ENCODE data around the gene CUX1.
"Not testable (repeated sequence)": the region's sequence is repeated elsewhere in the genome, so short reads cannot be mapped to it uniquely, and the experiment has no call there.

CUX1 gene

DNA sequence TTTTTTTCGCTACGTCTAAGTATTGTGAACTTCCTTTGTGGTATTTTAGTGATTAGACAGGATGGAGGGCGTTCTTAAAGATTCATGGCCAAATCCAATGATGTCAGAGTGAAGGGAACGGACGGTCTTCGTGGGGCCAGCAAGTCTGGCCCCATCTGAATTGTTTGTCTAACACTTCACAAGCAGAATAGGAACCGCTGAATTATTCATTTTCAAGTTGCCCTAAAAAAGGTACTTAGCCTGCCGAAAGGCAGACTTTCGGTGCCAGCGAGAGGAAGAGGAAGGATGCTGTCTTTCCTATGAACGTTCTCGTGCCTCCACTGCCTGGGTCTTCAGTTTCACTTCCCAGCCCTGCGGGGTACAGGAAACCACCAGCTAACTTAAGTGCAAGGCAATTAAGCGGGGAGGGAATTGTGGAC is 323.5 kb downstream of the CUX1 start:
- ATAC-seq, result no peak

DNA sequence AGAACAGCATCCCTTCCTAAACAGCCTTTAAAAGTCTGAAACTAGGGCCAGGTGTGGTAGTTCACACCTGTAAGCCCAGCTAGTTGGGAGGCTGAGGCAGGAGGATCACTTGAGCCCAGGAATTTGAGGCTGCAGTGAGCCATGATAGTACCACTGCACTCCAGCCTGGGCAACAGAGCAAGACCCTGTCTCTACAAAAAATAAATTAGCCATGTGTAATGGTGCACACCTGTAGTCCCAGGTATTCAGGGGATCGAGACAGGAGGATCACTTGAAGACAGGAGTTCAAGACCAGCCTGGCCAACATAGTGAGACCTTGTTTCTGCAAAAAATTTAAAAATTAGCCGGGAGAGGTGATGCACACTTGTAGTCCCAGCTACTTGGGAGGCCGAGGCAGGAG is 325.0 kb downstream of the CUX1 start:
- ATAC-seq, result not testable (repeated sequence)

More for the DNA sequence above, 323.5 kb downstream of the CUX1 start:
- TF ChIP-seq, protein P1, sequence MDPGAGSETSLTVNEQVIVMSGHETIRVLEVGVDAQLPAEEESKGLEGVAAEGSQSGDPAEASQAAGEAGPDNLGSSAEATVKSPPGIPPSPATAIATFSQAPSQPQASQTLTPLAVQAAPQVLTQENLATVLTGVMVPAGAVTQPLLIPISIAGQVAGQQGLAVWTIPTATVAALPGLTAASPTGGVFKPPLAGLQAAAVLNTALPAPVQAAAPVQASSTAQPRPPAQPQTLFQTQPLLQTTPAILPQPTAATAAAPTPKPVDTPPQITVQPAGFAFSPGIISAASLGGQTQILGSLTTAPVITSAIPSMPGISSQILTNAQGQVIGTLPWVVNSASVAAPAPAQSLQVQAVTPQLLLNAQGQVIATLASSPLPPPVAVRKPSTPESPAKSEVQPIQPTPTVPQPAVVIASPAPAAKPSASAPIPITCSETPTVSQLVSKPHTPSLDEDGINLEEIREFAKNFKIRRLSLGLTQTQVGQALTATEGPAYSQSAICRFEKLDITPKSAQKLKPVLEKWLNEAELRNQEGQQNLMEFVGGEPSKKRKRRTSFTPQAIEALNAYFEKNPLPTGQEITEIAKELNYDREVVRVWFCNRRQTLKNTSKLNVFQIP (CRISPR knock-in tag; IDR thresholded peaks at IDR 0.05; ENCODE audit: borderline replicate concordance, low read depth), result no peak
- TF ChIP-seq OSR1 (CRISPR knock-in tag; IDR thresholded peaks at IDR 0.05) (no peak), TOX (CRISPR knock-in tag; IDR thresholded peaks at IDR 0.05; ENCODE audit: borderline replicate concordance) (no peak), SNAI2 (CRISPR knock-in tag; IDR thresholded peaks at IDR 0.05) (no peak), ZFP3 (CRISPR knock-in tag; IDR thresholded peaks at IDR 0.05) (no peak), ZNF565 (CRISPR knock-in tag; conservative IDR thresholded peaks at IDR 0.05; ENCODE audit: low read depth) (no peak), GLIS3 (CRISPR knock-in tag; IDR thresholded peaks at IDR 0.05) (no peak), BACH2 (CRISPR knock-in tag; IDR thresholded peaks at IDR 0.05; ENCODE audit: borderline replicate concordance) (no peak), ZFP30 (CRISPR knock-in tag; IDR thresholded peaks at IDR 0.05) (no peak), ESRRG (CRISPR knock-in tag; IDR thresholded peaks at IDR 0.05) (no peak), PPARA (CRISPR knock-in tag; IDR thresholded peaks at IDR 0.05; ENCODE audit: borderline replicate concordance) (no peak), ISL1 (CRISPR knock-in tag; IDR thresholded peaks at IDR 0.05) (no peak), TCF4 (CRISPR knock-in tag; IDR thresholded peaks at IDR 0.05; ENCODE audit: borderline replicate concordance) (no peak), ZC3H10 (CRISPR knock-in tag; IDR thresholded peaks at IDR 0.05) (no peak)
- TF ChIP-seq, protein P2, sequence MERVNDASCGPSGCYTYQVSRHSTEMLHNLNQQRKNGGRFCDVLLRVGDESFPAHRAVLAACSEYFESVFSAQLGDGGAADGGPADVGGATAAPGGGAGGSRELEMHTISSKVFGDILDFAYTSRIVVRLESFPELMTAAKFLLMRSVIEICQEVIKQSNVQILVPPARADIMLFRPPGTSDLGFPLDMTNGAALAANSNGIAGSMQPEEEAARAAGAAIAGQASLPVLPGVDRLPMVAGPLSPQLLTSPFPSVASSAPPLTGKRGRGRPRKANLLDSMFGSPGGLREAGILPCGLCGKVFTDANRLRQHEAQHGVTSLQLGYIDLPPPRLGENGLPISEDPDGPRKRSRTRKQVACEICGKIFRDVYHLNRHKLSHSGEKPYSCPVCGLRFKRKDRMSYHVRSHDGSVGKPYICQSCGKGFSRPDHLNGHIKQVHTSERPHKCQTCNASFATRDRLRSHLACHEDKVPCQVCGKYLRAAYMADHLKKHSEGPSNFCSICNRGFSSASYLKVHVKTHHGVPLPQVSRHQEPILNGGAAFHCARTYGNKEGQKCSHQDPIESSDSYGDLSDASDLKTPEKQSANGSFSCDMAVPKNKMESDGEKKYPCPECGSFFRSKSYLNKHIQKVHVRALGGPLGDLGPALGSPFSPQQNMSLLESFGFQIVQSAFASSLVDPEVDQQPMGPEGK (CRISPR knock-in tag; IDR thresholded peaks at IDR 0.05; ENCODE audit: borderline replicate concordance), result no peak
- TF ChIP-seq, protein P3, sequence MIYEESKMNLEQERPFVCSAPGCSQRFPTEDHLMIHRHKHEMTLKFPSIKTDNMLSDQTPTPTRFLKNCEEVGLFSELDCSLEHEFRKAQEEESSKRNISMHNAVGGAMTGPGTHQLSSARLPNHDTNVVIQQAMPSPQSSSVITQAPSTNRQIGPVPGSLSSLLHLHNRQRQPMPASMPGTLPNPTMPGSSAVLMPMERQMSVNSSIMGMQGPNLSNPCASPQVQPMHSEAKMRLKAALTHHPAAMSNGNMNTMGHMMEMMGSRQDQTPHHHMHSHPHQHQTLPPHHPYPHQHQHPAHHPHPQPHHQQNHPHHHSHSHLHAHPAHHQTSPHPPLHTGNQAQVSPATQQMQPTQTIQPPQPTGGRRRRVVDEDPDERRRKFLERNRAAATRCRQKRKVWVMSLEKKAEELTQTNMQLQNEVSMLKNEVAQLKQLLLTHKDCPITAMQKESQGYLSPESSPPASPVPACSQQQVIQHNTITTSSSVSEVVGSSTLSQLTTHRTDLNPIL (CRISPR knock-in tag; IDR thresholded peaks at IDR 0.05; ENCODE audit: low read depth), result no peak
- TF ChIP-seq, protein P4, sequence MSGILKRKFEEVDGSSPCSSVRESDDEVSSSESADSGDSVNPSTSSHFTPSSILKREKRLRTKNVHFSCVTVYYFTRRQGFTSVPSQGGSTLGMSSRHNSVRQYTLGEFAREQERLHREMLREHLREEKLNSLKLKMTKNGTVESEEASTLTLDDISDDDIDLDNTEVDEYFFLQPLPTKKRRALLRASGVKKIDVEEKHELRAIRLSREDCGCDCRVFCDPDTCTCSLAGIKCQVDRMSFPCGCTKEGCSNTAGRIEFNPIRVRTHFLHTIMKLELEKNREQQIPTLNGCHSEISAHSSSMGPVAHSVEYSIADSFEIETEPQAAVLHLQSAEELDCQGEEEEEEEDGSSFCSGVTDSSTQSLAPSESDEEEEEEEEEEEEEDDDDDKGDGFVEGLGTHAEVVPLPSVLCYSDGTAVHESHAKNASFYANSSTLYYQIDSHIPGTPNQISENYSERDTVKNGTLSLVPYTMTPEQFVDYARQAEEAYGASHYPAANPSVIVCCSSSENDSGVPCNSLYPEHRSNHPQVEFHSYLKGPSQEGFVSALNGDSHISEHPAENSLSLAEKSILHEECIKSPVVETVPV (CRISPR knock-in tag; IDR thresholded peaks at IDR 0.05), result no peak
- TF ChIP-seq, protein P5, sequence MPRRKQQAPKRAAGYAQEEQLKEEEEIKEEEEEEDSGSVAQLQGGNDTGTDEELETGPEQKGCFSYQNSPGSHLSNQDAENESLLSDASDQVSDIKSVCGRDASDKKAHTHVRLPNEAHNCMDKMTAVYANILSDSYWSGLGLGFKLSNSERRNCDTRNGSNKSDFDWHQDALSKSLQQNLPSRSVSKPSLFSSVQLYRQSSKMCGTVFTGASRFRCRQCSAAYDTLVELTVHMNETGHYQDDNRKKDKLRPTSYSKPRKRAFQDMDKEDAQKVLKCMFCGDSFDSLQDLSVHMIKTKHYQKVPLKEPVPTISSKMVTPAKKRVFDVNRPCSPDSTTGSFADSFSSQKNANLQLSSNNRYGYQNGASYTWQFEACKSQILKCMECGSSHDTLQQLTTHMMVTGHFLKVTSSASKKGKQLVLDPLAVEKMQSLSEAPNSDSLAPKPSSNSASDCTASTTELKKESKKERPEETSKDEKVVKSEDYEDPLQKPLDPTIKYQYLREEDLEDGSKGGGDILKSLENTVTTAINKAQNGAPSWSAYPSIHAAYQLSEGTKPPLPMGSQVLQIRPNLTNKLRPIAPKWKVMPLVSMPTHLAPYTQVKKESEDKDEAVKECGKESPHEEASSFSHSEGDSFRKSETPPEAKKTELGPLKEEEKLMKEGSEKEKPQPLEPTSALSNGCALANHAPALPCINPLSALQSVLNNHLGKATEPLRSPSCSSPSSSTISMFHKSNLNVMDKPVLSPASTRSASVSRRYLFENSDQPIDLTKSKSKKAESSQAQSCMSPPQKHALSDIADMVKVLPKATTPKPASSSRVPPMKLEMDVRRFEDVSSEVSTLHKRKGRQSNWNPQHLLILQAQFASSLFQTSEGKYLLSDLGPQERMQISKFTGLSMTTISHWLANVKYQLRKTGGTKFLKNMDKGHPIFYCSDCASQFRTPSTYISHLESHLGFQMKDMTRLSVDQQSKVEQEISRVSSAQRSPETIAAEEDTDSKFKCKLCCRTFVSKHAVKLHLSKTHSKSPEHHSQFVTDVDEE (CRISPR knock-in tag; IDR thresholded peaks at IDR 0.05), result no peak

DNA sequence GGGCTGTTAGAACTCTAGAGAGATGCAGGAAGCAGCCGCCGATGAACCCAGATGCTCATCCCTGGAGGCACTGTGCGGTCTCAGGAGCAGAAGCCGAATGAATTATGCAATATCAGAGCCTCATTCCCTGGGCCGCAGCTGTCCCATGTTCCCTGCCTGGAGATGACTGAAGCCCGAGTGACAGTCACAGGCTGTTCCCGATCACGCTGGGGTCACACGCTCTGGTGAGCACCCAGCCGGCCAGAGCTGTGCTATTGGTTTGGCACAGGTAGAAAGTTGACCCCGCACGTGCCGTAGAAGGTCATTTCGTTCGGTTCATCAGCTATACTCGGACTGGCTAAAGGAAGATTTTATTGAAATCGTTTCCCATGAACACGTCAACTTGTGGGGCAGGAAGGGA is 328.7 kb downstream of the CUX1 start:
- no peak; the same call in 2 of the 3 replicates for ATAC-seq
- no peak for TF ChIP-seq ZNF8 (CRISPR knock-in tag; IDR thresholded peaks at IDR 0.05)
- TF ChIP-seq ZNF565 (CRISPR knock-in tag; conservative IDR thresholded peaks at IDR 0.05; ENCODE audit: low read depth), result no peak
- no peak for TF ChIP-seq PPARA (CRISPR knock-in tag; IDR thresholded peaks at IDR 0.05; ENCODE audit: borderline replicate concordance)
- TF ChIP-seq, protein P2 (CRISPR knock-in tag; IDR thresholded peaks at IDR 0.05; ENCODE audit: borderline replicate concordance), result no peak
- no peak for TF ChIP-seq SNAI2 (CRISPR knock-in tag; IDR thresholded peaks at IDR 0.05)
- TF ChIP-seq, protein P1 (CRISPR knock-in tag; IDR thresholded peaks at IDR 0.05; ENCODE audit: borderline replicate concordance, low read depth), result no peak
- no peak for TF ChIP-seq ZNF70 (CRISPR knock-in tag; IDR thresholded peaks at IDR 0.05)
- TF ChIP-seq, protein P3 (CRISPR knock-in tag; IDR thresholded peaks at IDR 0.05; ENCODE audit: low read depth), result no peak
- no peak for TF ChIP-seq CSDC2 (CRISPR knock-in tag; IDR thresholded peaks at IDR 0.05)
- TF ChIP-seq TOX (CRISPR knock-in tag; IDR thresholded peaks at IDR 0.05; ENCODE audit: borderline replicate concordance), result no peak
- TF ChIP-seq GLIS3 (CRISPR knock-in tag; IDR thresholded peaks at IDR 0.05), result no peak
- TF ChIP-seq, protein P4 (CRISPR knock-in tag; IDR thresholded peaks at IDR 0.05), result no peak
- TF ChIP-seq RARB (CRISPR knock-in tag; IDR thresholded peaks at IDR 0.05), result no peak

Data from SK-N-SH treated with all-trans-retinoic acid at 6 μM for 48 hours (cell line).